Nephron (organoid): ENCODE measurements around the gene TTC13.
"Not testable (repeated sequence)": the region's sequence is repeated elsewhere in the genome, so short reads cannot be mapped to it uniquely, and the experiment has no call there.

Source experiments
- H3K27ac Mint-ChIP-seq, 3 experiments: 2 replicates each; pipeline ENCODE4 v1.8.0; 2020; ENCODE audit warnings: mixed read lengths in 3 of 3, mild to moderate bottlenecking in 2 of 3, moderate library complexity in 1 of 3
- H3K27me3 Mint-ChIP-seq: 2 replicates; pipeline ENCODE4 v1.8.0; 2021; ENCODE audit warnings: low read depth, mild to moderate bottlenecking, moderate library complexity, mixed read lengths
- H3K36me3 Mint-ChIP-seq: 2 replicates; pipeline ENCODE4 v1.8.0; 2020; ENCODE audit warnings: low read depth, mixed read lengths
- H3K4me1 Mint-ChIP-seq: 2 replicates; pipeline ENCODE4 v1.8.0; 2020; ENCODE audit warnings: mixed read lengths
- H3K4me3 Mint-ChIP-seq, 3 experiments: 2 replicates each; pipeline ENCODE4 v1.8.0; 2020; ENCODE audit warnings: mild to moderate bottlenecking in 3 of 3, mixed read lengths in 3 of 3, moderate library complexity in 2 of 3
- H3K9me3 Mint-ChIP-seq: 2 replicates; pipeline ENCODE4 v1.8.0; 2020; ENCODE audit warnings: mixed read lengths
- CTCF ChIP-seq, 3 experiments: fragments of 200-600 bp; sonication (generic); IDR thresholded peaks; one replicate each; pipeline ENCODE4 v1.5.0; 2021; ENCODE audit warnings: antibody characterized with exemption in 3 of 3; ENCODE audit not compliant: unreplicated experiment in 3 of 3

The TTC13 gene

GRCh38 chr1:230978491-230979388, at the start of gene TTC13, which contains the start of gene ARV1:
Gene TTC13, minus strand, starts transcription at chr1:230978861. Its CDS starts 31 bp downstream, at chr1:230978830.
Gene ARV1, plus strand, starts transcription at chr1:230979094. Its CDS starts 12 bp downstream, at chr1:230979106.
- TF ChIP-seq CTCF (IDR thresholded peaks at IDR 0.05; ENCODE audit: unreplicated experiment in 3 of 3) = peak in 2 of 3 experiments; percentile 18 to 50
- Mint-ChIP-seq H3K4me1 (peaks cover 33% of the 10 kb centered on the region), H3K9me3 (no peaks in the 10 kb centered on the region), H3K27ac (peak within 1 kb of the TSS; percentile 82 to 88 (median 87)), H3K4me3 (peak within 1 kb of the TSS; percentile 88 to 96 (median 95)), H3K27me3 (no peaks in the 10 kb centered on the region), H3K36me3 (no peaks in the 10 kb centered on the region)

- no peaks in the 10 kb centered on the region for H3K9me3 Mint-ChIP-seq
- H3K27me3 Mint-ChIP-seq = peaks cover 10% of the 10 kb centered on the region
- TF ChIP-seq CTCF (IDR thresholded peaks at IDR 0.05; ENCODE audit: unreplicated experiment in 3 of 3) = no peak
- H3K27ac Mint-ChIP-seq = no peak overlapping the region
- no peak overlapping the region for H3K4me3 Mint-ChIP-seq
- no peaks in the 10 kb centered on the region for H3K4me1 Mint-ChIP-seq
- H3K36me3 Mint-ChIP-seq = peaks cover 7% of the 10 kb centered on the region
These were observed 49.3 kb upstream of the TTC13 start for GRCh38 chr1:231027971-231028370.

- no peak overlapping the region for H3K27ac Mint-ChIP-seq
- H3K4me1 Mint-ChIP-seq = no peaks in the 10 kb centered on the region
- no peak overlapping the region for H3K4me3 Mint-ChIP-seq
- H3K36me3 Mint-ChIP-seq = peaks cover 8% of the 10 kb centered on the region
- no peak for TF ChIP-seq CTCF (IDR thresholded peaks at IDR 0.05; ENCODE audit: unreplicated experiment in 3 of 3)
- H3K9me3 Mint-ChIP-seq = no peaks in the 10 kb centered on the region
- H3K27me3 Mint-ChIP-seq = peaks cover 7% of the 10 kb centered on the region
These were observed 48.7 kb upstream of the TTC13 start for GRCh38 chr1:231027136-231027925.

- Mint-ChIP-seq H3K9me3 (no peaks in the 10 kb centered on the region), H3K27ac (no peak overlapping the region), H3K36me3 (peaks cover 14% of the 10 kb centered on the region), H3K27me3 (peaks cover 7% of the 10 kb centered on the region), H3K4me3 (no peak overlapping the region), H3K4me1 (no peaks in the 10 kb centered on the region)
- TF ChIP-seq CTCF (IDR thresholded peaks at IDR 0.05; ENCODE audit: unreplicated experiment in 3 of 3) = no peak
These were observed 47.9 kb upstream of the TTC13 start for GRCh38 chr1:231026576-231026975.

GRCh38 chr1:231023150-231023549, 44.5 kb upstream of the TTC13 start:
- Mint-ChIP-seq H3K27me3 (no peaks in the 10 kb centered on the region), H3K36me3 (peaks cover 23% of the 10 kb centered on the region), H3K4me3 (no peak overlapping the region), H3K27ac (peak overlapping the region in 1 of 3 experiments; percentile 50), H3K4me1 (no peaks in the 10 kb centered on the region), H3K9me3 (no peaks in the 10 kb centered on the region)
- no peak for TF ChIP-seq CTCF (IDR thresholded peaks at IDR 0.05; ENCODE audit: unreplicated experiment in 3 of 3)

- peaks cover 26% of the 10 kb centered on the region for H3K36me3 Mint-ChIP-seq
These were observed 43.9 kb upstream of the TTC13 start for GRCh38 chr1:231022543-231022942.

More at GRCh38 chr1:231022543-231022942, 43.9 kb upstream of the TTC13 start:
- H3K4me3 Mint-ChIP-seq, H3K9me3 Mint-ChIP-seq, H3K27me3 Mint-ChIP-seq, H3K27ac Mint-ChIP-seq, H3K4me1 Mint-ChIP-seq: not testable (repeated sequence)
